HEK293 (cell line): ENCODE measurements around the gene SPECC1.
A peak's percentile ranks its signal among the peaks of the same experiment; 100 is the strongest.

Source experiments
- GLIS2 ChIP-seq: fragments of 450-650 bp; formaldehyde crosslinking; IDR thresholded peaks from 2 replicates; pipeline ENCODE4 v1.5.1; 2016; ENCODE audit warnings: missing biosample characterization, missing genetic modification characterization
- KLF1 ChIP-seq: fragments of 450-650 bp; formaldehyde crosslinking; IDR thresholded peaks from 2 replicates; pipeline ENCODE4 v1.5.1; 2016; ENCODE audit warnings: missing biosample characterization, missing genetic modification characterization
- KLF8 ChIP-seq: fragments of 450-650 bp; formaldehyde crosslinking; IDR thresholded peaks from 2 replicates; pipeline ENCODE4 v1.5.1; 2016; ENCODE audit warnings: missing biosample characterization, missing genetic modification characterization
- PRDM1 ChIP-seq: fragments of 450-650 bp; formaldehyde crosslinking; IDR thresholded peaks from 2 replicates; pipeline ENCODE4; 2016; ENCODE audit warnings: missing biosample characterization, missing genetic modification characterization
- REPIN1 ChIP-seq: fragments of 450-650 bp; formaldehyde crosslinking; IDR thresholded peaks from 2 replicates; pipeline ENCODE4 v1.5.1; 2017; ENCODE audit warnings: missing biosample characterization, missing genetic modification characterization, low read depth
- SP2 ChIP-seq: fragments of 450-650 bp; formaldehyde crosslinking; IDR thresholded peaks from 2 replicates; pipeline ENCODE4 v1.5.1; 2016; ENCODE audit warnings: missing biosample characterization, missing genetic modification characterization
- TSHZ1 ChIP-seq: fragments of 450-650 bp; formaldehyde crosslinking; IDR thresholded peaks from 2 replicates; pipeline ENCODE4 v1.5.1; 2016; ENCODE audit warnings: missing biosample characterization, missing genetic modification characterization, borderline replicate concordance
- YY2 ChIP-seq: fragments of 450-650 bp; formaldehyde crosslinking; IDR thresholded peaks from 2 replicates; pipeline ENCODE4 v1.5.1; 2016; ENCODE audit warnings: missing biosample characterization, missing genetic modification characterization
- ZFP69B ChIP-seq: fragments of 450-650 bp; formaldehyde crosslinking; IDR thresholded peaks from 2 replicates; pipeline ENCODE4 v1.5.1; 2016; ENCODE audit warnings: missing biosample characterization, missing genetic modification characterization
- ZNF140 ChIP-seq: fragments of 450-650 bp; formaldehyde crosslinking; IDR thresholded peaks from 2 replicates; pipeline ENCODE4 v1.5.1; 2016; ENCODE audit warnings: missing biosample characterization, missing genetic modification characterization
- ZNF175 ChIP-seq: fragments of 450-650 bp; formaldehyde crosslinking; IDR thresholded peaks from 2 replicates; pipeline ENCODE4 v1.5.1; 2016; ENCODE audit warnings: missing biosample characterization, missing genetic modification characterization
- ZNF214 ChIP-seq: fragments of 450-650 bp; formaldehyde crosslinking; IDR thresholded peaks from 2 replicates; pipeline ENCODE4 v1.5.1; 2017; ENCODE audit warnings: missing biosample characterization, mild to moderate bottlenecking, missing genetic modification characterization, borderline replicate concordance
- ZNF221 ChIP-seq: fragments of 450-650 bp; formaldehyde crosslinking; IDR thresholded peaks from 2 replicates; pipeline ENCODE4 v1.5.1; 2017; ENCODE audit warnings: missing biosample characterization, missing genetic modification characterization, borderline replicate concordance
- ZNF248 ChIP-seq: fragments of 450-650 bp; formaldehyde crosslinking; IDR thresholded peaks from 2 replicates; pipeline ENCODE4 v1.5.1; 2017; ENCODE audit warnings: missing biosample characterization, missing genetic modification characterization
- ZNF292 ChIP-seq: fragments of 450-650 bp; formaldehyde crosslinking; IDR thresholded peaks from 2 replicates; pipeline ENCODE4 v1.5.1; 2016; ENCODE audit warnings: low read depth, missing biosample characterization, missing genetic modification characterization, borderline replicate concordance
- ZNF501 ChIP-seq: fragments of 450-650 bp; formaldehyde crosslinking; IDR thresholded peaks from 2 replicates; pipeline ENCODE4 v1.5.1; 2016; ENCODE audit warnings: missing biosample characterization, missing genetic modification characterization
- ZNF521 ChIP-seq: fragments of 450-650 bp; formaldehyde crosslinking; IDR thresholded peaks from 2 replicates; pipeline ENCODE4 v1.5.1; 2017; ENCODE audit warnings: missing biosample characterization, mild to moderate bottlenecking, missing genetic modification characterization
- ZNF529 ChIP-seq: fragments of 450-650 bp; formaldehyde crosslinking; IDR thresholded peaks from 2 replicates; pipeline ENCODE4 v1.5.1; 2017; ENCODE audit warnings: missing genetic modification characterization, missing biosample characterization; ENCODE audit not compliant: insufficient replicate concordance
- ZNF549 ChIP-seq: fragments of 450-650 bp; IDR thresholded peaks from 2 replicates; pipeline ENCODE4 v1.5.1; 2018; ENCODE audit warnings: missing biosample characterization, missing genetic modification characterization, mild to moderate bottlenecking, inconsistent platforms, moderate library complexity
- ZNF555 ChIP-seq: fragments of 450-650 bp; formaldehyde crosslinking; conservative IDR thresholded peaks from 2 replicates; pipeline ENCODE4 v1.5.1; 2017; ENCODE audit warnings: missing biosample characterization, mild to moderate bottlenecking, missing genetic modification characterization, inconsistent platforms
- ZNF558 ChIP-seq: fragments of 450-650 bp; formaldehyde crosslinking; IDR thresholded peaks from 2 replicates; pipeline ENCODE4 v1.5.1; 2016; ENCODE audit warnings: missing biosample characterization, missing genetic modification characterization
- ZNF585B ChIP-seq: fragments of 450-650 bp; formaldehyde crosslinking; IDR thresholded peaks from 2 replicates; pipeline ENCODE4 v1.5.1; 2016; ENCODE audit warnings: missing biosample characterization, missing genetic modification characterization
- ZNF600 ChIP-seq: fragments of 450-650 bp; formaldehyde crosslinking; IDR thresholded peaks from 2 replicates; pipeline ENCODE4 v1.5.1; 2016; ENCODE audit warnings: missing biosample characterization, missing genetic modification characterization
- ZNF664 ChIP-seq: fragments of 450-650 bp; formaldehyde crosslinking; IDR thresholded peaks from 2 replicates; pipeline ENCODE4 v1.5.1; 2016; ENCODE audit warnings: missing biosample characterization, missing genetic modification characterization
- ZNF677 ChIP-seq: fragments of 450-650 bp; IDR thresholded peaks from 2 replicates; pipeline ENCODE4 v1.5.0; 2018; ENCODE audit warnings: missing biosample characterization, mild to moderate bottlenecking, missing genetic modification characterization, moderate library complexity
- ZNF707 ChIP-seq: fragments of 450-650 bp; formaldehyde crosslinking; IDR thresholded peaks from 2 replicates; pipeline ENCODE4 v1.5.1; 2016; ENCODE audit warnings: missing biosample characterization, missing genetic modification characterization
- ZNF843 ChIP-seq: fragments of 450-650 bp; formaldehyde crosslinking; IDR thresholded peaks from 2 replicates; pipeline ENCODE4 v1.5.1; 2016; ENCODE audit warnings: missing biosample characterization, missing genetic modification characterization
- ZSCAN16 ChIP-seq: fragments of 450-650 bp; formaldehyde crosslinking; IDR thresholded peaks from 2 replicates; pipeline ENCODE4 v1.5.1; 2016; ENCODE audit warnings: missing biosample characterization, missing genetic modification characterization
- TF ChIP-seq, protein P1 (sequence below): fragments of 450-650 bp; formaldehyde crosslinking; IDR thresholded peaks from 2 replicates; pipeline ENCODE4 v1.5.1; 2016; ENCODE audit warnings: missing biosample characterization, missing genetic modification characterization
- TF ChIP-seq, protein P2 (sequence below): fragments of 450-650 bp; formaldehyde crosslinking; IDR thresholded peaks from 2 replicates; pipeline ENCODE4 v1.5.1; 2016; ENCODE audit warnings: missing biosample characterization, missing genetic modification characterization
- TF ChIP-seq, protein P3 (sequence below): fragments of 450-650 bp; formaldehyde crosslinking; IDR thresholded peaks from 2 replicates; pipeline ENCODE4 v1.5.1; 2016; ENCODE audit warnings: missing biosample characterization, missing genetic modification characterization
- TF ChIP-seq, protein P4 (sequence below): fragments of 450-650 bp; formaldehyde crosslinking; IDR thresholded peaks from 2 replicates; pipeline ENCODE4; 2016; ENCODE audit warnings: missing biosample characterization, missing genetic modification characterization

SPECC1 gene

DNA sequence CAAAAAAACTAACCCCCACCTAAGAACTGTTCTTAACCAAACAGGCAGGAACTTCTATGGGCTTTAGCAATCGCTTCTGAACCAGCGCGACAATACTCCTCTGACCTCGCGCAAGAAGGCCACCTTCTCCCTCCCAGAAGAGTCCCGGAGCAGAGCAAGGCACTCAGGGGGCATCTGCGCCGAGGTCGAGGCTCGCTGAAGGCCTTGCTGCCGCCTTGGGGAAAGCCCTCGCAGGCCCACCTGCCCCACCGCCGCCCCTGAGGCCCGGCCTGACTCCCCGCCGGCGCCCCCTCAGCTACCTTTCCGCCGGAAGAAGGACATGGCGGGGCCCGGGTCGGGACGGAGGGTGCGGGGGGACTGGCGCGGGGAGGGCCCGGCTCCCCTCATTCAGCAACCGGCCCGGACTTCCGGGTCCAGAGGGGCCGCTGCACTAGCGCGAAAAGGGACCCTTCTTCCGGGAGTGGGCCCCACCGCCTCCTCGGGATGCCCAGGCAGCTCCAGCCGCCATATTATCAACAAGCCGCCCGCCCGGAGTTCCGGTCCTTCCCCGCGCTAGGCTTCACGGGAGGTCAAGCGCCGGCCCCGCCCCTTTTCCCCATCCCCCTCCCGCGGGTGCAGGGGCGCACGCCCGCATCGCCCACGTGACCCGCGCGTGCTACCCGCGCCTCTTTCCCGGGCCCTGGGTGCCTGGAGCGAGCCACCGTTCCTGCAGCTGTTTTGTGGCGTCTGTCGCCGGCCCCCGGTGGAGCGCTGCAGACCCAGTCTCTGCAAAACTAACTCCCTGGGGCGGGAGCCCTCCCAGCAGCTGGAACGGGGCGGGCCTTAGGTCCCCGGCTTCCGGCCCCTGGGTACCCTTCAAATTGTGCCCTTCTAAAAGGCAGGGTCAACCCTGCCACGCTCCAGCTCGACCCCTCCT is 31.6 kb upstream of the SPECC1 start, which contains the start of gene AKAP10 (continued):
- TF ChIP-seq, protein P1, sequence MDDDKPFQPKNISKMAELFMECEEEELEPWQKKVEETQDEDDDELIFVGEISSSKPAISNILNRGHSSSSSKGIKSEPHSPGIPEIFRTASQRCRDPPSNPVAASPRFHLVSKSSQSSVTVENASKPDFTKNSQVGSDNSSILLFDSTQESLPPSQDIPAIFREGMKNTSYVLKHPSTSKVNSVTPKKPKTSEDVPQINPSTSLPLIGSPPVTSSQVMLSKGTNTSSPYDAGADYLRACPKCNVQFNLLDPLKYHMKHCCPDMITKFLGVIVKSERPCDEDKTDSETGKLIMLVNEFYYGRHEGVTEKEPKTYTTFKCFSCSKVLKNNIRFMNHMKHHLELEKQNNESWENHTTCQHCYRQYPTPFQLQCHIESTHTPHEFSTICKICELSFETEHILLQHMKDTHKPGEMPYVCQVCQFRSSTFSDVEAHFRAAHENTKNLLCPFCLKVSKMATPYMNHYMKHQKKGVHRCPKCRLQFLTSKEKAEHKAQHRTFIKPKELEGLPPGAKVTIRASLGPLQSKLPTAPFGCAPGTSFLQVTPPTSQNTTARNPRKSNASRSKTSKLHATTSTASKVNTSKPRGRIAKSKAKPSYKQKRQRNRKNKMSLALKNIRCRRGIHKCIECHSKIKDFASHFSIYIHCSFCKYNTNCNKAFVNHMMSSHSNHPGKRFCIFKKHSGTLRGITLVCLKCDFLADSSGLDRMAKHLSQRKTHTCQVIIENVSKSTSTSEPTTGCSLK (tag by site-specific recombination): no peak
- TF ChIP-seq ZNF248 (tag by site-specific recombination) (no peak), ZNF175 (tag by site-specific recombination) (no peak), YY2 (tag by site-specific recombination) (peak; percentile 92), ZNF555 (tag by site-specific recombination) (no peak), ZNF140 (tag by site-specific recombination) (no peak), ZNF549 (tag by site-specific recombination) (no peak), GLIS2 (tag by site-specific recombination) (peak; percentile 96), ZNF521 (tag by site-specific recombination) (no peak), TSHZ1 (peak; percentile 44; the same call in 1 of the 2 replicates), ZNF707 (no peak), ZNF677 (no peak), ZNF558 (no peak), ZNF529 (tag by site-specific recombination) (no peak), ZNF585B (tag by site-specific recombination) (no peak), SP2 (tag by site-specific recombination) (peak; percentile 79), ZNF600 (tag by site-specific recombination) (no peak), ZNF664 (tag by site-specific recombination) (no peak), KLF8 (tag by site-specific recombination) (peak; percentile 90), ZNF214 (tag by site-specific recombination) (no peak), ZNF221 (tag by site-specific recombination) (no peak), ZNF501 (tag by site-specific recombination) (peak; percentile 68), ZNF843 (tag by site-specific recombination) (peak; percentile 48), ZNF292 (tag by site-specific recombination) (no peak), KLF1 (tag by site-specific recombination) (peak; percentile 71), REPIN1 (tag by site-specific recombination) (no peak), ZSCAN16 (tag by site-specific recombination) (no peak), ZFP69B (tag by site-specific recombination) (peak; percentile 99), PRDM1 (no peak)
- TF ChIP-seq, protein P2, sequence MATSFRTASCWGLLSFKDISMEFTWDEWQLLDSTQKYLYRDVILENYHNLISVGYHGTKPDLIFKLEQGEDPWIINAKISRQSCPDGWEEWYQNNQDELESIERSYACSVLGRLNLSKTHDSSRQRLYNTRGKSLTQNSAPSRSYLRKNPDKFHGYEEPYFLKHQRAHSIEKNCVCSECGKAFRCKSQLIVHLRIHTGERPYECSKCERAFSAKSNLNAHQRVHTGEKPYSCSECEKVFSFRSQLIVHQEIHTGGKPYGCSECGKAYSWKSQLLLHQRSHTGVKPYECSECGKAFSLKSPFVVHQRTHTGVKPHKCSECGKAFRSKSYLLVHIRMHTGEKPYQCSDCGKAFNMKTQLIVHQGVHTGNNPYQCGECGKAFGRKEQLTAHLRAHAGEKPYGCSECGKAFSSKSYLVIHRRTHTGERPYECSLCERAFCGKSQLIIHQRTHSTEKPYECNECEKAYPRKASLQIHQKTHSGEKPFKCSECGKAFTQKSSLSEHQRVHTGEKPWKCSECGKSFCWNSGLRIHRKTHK (tag by site-specific recombination): no peak
- TF ChIP-seq, protein P3, sequence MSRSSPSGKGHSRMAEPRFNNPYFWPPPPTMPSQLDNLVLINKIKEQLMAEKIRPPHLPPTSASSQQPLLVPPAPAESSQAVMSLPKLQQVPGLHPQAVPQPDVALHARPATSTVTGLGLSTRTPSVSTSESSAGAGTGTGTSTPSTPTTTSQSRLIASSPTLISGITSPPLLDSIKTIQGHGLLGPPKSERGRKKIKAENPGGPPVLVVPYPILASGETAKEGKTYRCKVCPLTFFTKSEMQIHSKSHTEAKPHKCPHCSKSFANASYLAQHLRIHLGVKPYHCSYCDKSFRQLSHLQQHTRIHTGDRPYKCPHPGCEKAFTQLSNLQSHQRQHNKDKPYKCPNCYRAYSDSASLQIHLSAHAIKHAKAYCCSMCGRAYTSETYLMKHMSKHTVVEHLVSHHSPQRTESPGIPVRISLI: no peak
- TF ChIP-seq, protein P4, sequence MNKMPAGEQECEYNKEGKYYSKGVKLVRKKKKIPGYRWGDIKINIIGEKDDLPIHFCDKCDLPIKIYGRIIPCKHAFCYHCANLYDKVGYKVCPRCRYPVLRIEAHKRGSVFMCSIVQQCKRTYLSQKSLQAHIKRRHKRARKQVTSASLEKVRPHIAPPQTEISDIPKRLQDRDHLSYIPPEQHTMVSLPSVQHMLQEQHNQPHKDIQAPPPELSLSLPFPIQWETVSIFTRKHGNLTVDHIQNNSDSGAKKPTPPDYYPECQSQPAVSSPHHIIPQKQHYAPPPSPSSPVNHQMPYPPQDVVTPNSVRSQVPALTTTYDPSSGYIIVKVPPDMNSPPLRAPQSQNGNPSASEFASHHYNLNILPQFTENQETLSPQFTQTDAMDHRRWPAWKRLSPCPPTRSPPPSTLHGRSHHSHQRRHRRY: no peak
